Dedifferentiated amniotic fluid mesenchymal stem cell (primary cell): Measurements from ENCODE around the gene FAS.
"Not testable (repeated sequence)": the region's sequence is repeated elsewhere in the genome, so short reads cannot be mapped to it uniquely, and the experiment has no call there.

Experiments used
- DNase-seq: peaks from one replicate; pipeline ENCODE4 v3.0.0-alpha.2; 2016; ENCODE audit errors: extremely low spot score

The FAS gene

DNA sequence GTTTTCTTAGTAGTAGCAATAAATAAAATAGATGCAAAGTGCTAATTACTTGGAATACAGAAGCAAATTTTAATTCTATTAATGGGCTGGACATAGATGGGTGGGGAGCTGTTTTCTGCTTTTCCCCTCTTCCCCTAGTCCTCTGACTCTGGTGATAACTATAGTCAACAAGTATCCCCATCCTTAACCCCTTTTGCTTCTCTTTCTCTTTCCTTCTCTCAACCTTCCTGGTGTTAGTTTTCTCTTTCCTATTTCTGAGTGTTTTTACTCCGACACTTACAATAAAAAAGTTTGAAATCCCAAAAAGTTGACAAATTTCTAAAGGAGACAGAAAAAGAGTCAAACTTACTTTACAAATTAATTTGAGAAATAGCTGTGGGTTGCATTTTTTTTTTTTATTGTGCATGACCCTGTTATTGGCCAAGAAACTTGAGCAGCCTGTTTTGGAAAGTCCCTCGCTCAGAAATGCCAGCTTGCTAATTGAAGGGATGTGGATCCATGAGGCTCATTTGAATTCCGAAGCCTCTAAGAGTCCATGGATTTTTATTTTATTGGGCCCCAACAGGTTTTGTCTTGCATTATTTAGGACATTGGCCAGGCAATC is 2.4 kb downstream of the FAS start:
- peak; percentile 43 for DNase-seq

DNA sequence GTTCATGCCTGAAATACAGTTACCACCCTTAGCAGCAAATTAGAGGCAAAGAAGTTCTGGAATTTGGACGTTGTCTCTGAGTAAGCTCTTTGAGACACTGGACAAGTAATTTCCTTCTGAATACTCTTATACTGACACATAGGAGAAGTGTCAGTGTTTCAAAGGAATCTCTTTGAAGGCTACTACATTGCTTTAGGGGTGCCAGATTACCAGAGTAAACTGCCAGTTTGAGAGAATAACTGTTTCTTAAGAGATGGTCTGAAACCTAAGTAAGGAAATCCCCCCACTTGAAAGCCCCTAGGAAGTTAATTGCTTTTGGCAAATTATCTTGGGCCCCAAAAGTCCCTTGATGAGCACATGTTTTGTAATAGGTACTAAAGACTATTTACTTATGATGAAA is 3.4 kb downstream of the FAS start:
- no peak for DNase-seq

- no peak for DNase-seq
Observed at GRCh38 chr10:88995156-88995876, 4.7 kb downstream of the FAS start.

DNA sequence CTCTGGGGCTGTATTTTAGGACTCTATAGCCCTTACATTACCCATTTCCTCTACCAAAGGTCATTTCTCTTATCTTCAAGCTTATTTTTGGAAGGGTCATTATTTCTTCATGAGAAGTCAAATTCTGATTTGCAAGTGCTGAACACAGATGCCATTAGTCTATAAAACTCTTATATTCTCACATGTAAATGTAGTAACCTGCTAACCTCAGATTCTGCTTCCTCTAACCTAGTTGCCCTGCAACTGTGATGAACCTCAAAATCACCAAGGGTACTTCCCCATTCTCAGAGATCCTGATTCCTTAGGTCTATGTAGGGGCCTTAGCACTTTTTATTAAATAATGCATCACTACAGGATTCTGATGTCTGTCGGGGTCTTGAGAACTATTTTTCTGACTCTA is 6.3 kb downstream of the FAS start:
- DNase-seq, result no peak

GRCh38 chr10:88999625-89000024 is 9.0 kb downstream of the FAS start:
- DNase-seq, result no peak

GRCh38 chr10:89001024-89001728 is 10.6 kb downstream of the FAS start:
- DNase-seq, result no peak

GRCh38 chr10:89001729-89002072 is 11.1 kb downstream of the FAS start:
- peak; percentile 32 for DNase-seq

GRCh38 chr10:89002226-89002978 is 11.8 kb downstream of the FAS start:
- no peak for DNase-seq

GRCh38 chr10:89003344-89003743 is 12.7 kb downstream of the FAS start:
- DNase-seq, result no peak

GRCh38 chr10:89007129-89007893 is 16.7 kb downstream of the FAS start:
- DNase-seq, result no peak

DNA sequence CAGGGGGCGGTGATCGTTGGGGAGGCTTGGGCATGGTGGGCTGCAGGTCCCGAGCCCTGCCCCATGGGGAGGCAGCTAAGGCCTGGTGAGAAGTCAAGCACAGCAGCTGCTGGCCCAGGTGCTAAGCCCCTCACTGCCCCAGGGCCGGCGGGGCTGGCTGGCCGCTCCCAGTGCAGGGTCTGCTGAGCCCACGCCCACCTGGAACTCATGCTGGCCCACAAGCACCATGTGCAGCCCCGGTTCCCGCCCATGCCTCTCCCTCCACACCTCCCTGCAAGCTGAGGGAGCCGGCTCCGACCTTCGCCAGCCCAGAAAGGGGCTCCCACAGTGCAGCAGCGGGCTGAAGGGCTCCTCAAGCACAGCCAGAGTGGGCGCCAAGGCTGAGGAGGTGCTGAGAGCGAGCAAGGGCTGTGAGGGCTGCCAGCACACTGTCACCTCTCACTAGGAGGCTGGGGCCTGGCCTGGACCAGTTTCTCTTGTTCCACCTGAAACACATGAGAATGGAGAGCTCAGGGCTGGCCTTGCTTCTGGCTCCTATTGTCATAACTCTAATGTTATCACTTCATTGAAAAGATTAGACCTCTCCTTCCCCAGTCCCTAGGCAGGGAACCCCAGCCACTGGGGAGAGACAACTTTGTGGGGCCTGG is 28.2 kb downstream of the FAS start:
- DNase-seq, result not testable (repeated sequence)

DNA sequence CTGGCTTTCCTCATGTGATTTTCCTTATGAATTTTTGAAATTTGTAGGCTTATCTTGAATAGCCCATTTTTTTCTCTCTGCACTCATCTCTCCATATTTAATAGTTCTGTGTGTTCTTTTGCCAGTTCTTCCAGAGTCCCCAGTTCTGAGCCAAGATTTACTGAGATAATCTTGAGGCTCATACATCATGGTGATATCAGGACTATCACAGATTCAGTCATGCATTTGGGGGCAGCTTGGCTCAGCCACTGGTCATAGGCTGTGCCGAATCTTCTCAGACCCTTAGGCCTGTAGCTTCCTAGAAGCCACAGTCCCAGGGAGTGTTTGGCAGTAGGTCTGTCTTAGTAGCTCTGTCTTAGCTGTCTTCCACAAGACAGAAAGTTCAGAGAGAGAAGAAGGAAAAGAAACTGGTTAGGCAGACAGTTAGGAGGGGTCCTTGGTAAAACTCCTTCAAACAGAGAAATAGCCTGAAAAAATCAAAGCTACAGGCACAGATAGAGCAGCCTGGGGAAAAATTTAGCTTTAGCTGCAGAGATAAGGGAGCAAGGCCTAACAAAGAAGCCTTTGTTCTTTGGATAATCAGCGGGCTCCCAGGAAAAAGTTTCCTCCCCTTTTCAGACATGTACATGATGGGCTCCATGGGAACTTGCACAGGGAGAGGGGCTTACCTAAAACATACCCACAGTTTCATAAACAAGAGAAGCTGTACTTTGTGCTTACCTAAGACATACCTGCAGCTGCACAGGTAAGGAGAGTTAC is 29.1 kb downstream of the FAS start:
- DNase-seq, result no peak

- not testable (repeated sequence) for DNase-seq
Observed at GRCh38 chr10:89021526-89021925, 30.9 kb downstream of the FAS start.

DNA sequence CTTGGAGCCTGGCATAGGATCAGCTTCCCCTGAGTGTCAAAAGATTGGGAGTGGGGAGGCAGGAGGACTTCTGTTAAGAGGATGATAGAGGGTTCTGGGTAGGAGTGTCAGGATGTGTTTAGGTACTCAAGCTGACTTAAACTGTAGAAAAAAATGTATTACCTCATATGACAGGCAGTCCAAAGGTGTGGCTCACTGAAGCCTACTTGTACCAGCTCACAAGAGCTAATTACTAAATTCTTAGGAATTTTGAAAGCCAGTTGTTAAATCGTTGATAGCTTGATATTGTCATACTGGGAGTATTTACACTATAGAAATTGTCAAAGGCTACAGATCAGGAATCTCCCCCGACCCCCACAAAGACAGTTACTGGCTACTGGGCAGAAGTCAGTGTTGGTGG is 32.1 kb downstream of the FAS start:
- no peak for DNase-seq

GRCh38 chr10:89025453-89025852 is 34.9 kb downstream of the FAS start:
- no peak for DNase-seq

- no peak for DNase-seq
Observed at GRCh38 chr10:89029181-89029580, 38.6 kb downstream of the FAS start.

GRCh38 chr10:89029785-89030437 is 39.3 kb downstream of the FAS start:
- peak; percentile 78 for DNase-seq

GRCh38 chr10:89030791-89031190 is 40.2 kb downstream of the FAS start:
- DNase-seq, result no peak

GRCh38 chr10:89032141-89032891 is 41.7 kb downstream of the FAS start:
- DNase-seq, result peak; percentile 28
